ENCODE results near the gene TSPAN31. TPM values are rescaled to one million over a fixed set of nuclear protein-coding genes. Genes with fewer than 3 reads are reported as not detected.

Gene TSPAN31
- total RNA-seq, 1 donor from 2014 or later, result 50.1 TPM

DNA sequence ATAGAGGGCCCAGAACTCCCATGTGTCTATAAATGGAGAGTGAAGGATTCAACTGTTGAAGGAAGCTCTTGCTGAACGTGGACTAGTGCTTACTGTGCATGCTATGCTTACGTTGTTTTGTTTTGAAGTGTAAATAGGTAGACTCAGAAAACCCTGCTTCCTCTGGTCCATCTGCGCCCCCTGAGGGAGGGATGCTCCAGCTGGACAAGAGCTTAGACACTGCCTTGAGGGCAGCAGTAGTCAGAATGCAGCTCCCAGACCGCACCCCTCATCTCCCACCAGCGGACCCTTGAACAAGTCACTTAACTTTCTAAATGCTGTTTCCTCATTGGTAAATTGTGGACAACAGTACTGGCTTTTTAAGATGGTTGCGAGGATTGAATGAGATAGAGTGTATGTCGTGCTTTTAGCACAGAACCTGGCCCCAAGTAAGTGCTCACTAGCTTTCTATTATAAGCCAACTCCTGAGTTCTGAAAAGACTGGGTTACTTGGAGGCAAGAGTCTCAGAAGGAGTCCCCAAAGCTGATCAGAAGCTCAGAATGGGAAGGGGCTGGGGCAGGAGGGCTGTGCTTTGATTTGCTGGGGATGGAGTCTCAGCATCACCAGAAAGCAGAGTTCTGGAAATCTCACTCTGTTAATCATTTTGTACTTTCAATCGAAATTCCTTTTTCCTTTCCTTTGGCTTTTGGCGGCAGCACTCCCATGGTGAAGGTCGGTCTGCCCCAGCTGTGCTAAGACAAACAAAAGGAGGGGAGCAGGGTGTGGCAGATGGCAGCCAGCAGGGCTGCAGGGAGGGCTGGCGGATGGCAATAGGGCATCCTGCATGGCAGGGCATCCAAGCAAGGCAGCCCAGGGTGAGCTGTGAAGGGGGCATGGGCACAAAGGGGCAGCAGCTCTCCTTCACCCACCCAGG lies 21.9 kb upstream of the TSPAN31 start:
- DNase-seq (ENCODE audit: low spot score), result no peak

DNA sequence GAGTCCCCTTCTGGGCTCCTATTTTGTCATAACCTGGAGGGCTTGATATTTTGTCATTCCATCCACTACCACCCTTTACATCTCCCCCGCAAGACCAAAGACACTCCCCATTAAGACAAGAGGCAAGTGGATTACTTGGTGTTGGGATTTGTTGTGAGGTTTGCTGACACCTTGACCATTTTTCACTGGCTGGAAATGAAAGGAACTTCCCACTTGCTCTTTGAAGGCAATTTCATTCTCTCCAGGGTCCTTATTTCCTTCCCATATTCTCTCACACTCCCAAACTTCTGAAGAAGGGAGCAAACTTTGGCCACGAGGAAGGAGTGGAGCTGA lies 21.2 kb upstream of the TSPAN31 start:
- no peak for DNase-seq (ENCODE audit: low spot score)

DNA sequence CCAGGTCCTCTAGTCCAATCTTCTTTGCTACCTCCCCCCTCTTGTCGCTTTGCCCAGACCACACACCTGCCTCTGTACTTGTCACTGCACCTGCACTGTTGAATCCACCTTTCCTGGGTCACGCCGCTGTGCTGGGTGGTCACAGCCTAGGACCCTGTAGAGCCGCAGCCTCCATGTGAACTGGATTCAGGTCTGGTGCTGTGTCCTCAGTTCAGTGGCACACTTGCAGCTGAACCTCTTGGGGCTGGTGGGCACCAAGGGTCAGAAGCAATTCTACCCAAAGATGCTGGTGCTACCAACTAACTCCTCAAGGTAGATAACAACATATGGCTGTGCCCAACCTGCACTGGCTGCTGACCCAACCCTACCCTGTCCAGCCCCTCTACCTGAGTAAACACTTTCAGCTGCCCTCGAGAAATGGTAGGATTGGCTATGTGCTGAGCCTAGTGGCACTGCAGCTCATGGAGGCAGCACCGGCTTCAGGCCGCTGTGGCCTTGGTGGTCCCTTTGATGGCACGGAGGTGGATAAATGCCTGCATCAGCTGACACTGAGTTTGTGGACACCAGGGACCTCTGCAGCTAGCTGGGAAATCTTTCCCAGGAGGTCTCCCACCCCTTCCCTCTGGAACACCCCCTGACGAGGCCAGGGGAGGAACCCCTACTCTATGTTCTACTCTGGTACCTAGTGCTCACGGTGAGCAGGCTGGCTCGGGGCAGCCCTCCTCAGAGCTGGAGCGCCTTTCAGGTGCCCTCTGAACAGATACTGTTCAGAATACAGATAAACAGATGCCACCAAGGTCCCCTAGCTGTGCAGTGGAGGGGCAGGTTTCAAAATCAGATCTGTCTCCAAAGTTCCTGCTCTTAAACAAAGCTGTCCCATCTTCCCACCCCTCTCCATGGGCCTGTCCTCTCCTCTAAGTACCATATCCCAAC lies 20.6 kb upstream of the TSPAN31 start:
- DNase-seq (ENCODE audit: low spot score), result no peak

DNA sequence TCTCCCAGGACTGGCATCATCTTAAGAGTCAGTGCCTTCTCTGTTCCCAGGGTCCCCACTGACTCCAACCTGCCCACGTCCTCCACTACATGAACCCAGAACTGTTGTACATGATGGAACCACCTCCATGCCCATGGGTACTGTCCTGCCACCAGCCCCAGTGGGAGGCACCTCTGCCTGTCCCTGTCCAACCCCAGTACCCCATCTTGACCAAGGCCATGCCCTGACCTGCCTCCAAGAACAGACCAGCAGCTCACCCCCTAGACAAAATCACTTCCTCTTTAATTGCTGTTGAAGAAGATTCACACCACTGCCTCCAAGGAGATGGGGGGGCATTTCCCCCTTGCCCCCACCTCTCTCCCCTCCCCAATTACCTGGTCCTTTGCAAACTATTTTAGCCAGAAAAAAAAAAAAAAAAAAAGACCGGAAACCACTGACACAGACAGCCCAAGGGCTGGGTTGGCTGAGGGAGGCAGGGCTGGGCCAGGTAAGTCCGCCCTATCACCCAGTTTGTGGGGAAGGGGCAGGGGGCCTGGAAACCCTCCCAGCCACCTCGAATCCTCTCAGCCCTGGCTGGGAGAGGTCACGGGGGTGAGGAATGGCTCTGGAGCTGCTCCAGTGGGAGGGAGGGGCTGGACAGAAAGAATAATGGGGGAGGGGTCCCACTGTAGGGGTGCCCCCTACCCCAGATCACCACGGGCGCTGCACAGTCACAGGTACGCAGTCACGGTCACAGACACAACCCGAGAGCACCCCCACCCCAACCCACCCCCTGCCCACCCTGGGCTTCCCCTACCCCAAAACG lies 19.7 kb upstream of the TSPAN31 start:
- DNase-seq (ENCODE audit: low spot score), result no peak

DNA sequence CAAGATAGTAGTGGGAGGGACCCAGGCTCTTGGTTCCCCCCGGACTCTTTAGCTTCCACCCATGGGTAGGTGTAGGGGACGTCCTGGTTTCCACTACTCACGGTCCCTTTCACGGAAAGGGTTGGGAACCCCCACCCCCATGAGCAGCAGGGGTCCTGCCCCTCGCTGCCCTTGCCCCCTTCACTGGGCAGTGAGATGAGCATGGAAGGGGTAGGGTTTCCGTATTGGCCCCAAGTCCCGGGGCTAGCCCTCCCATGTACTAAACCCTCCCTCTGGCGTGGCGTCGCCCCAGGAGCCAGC lies 19.0 kb upstream of the TSPAN31 start:
- DNase-seq (ENCODE audit: low spot score), result no peak

DNA sequence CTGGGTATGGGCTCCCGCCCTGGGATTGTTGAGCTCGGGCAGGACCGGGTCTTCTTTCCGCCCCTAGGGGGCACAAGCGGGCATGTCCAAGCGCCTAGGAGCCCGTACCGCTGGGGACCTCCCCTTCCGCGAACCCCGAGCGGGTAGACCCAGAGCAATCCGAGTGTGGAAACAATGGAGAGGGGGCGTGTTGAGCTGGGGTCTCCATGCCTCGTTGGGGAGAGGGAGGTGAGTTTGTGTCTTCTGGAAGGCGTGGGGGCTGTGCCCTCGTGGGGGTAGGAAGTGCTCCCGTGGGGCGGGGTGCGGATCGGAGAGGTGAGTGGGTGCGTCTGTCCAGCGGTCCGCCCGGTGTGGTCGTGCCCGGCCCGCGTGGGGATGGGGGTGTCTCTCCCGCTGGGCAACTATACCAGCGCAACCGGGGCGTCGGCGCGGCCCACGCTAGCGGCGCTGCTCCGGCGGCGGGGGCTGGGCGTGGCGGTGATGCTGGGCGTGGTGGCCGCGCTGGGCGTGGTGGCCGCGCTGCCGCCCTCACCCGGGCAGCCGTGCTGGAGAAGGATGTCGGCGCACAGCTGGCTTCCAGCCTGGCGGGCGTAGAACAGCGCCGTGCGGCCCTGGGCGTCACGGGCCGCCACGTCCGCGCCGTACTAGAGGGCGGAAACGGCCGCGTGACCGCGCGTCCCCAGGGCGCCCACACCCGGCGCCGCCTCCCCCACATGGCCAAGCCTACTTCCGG lies 18.5 kb upstream of the TSPAN31 start:
- peak; percentile 84 for DNase-seq (ENCODE audit: low spot score)

DNA sequence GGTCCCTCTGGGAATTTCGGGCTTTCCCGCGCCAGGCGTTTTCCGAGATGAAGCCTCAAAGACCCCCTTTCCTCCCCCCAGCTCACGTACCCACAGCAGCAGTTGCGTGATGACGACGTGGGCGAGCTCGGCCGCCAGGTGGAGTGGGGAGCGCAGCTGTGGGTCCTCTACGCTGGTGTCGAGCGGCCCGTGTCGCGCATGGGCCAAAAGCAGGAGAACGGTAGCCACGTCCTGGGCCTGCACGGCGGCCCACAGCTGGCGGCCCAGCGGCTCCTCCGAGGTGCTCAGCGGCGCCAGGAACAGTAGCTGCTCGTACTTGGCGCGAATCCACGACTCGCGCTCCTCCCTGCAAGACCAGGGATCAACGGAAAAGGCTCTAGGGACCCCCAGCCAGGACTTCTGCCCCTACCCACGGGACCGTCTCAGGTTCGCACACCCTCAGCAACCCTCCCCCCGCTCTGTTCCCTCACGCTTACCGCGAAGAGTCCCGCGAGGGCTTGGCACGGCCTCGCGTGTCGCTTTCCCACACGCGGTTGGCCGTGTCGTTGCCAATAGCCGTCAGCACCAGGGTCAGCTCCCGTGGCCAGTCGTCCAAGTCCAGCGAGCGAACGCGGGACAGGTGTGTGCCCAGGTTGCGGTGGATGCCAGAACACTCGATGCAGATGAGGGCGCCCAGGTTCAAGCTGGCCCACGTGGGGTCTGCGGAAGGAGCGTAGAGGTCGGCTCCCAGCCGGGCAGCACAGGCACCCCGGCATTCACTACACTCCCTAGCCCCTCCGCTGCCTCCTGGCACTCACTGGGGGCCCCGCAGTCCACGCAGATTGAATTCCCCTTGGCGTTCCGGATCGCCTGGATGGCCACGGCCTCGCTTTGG lies 17.7 kb upstream of the TSPAN31 start:
- no peak for DNase-seq (ENCODE audit: low spot score)

DNA sequence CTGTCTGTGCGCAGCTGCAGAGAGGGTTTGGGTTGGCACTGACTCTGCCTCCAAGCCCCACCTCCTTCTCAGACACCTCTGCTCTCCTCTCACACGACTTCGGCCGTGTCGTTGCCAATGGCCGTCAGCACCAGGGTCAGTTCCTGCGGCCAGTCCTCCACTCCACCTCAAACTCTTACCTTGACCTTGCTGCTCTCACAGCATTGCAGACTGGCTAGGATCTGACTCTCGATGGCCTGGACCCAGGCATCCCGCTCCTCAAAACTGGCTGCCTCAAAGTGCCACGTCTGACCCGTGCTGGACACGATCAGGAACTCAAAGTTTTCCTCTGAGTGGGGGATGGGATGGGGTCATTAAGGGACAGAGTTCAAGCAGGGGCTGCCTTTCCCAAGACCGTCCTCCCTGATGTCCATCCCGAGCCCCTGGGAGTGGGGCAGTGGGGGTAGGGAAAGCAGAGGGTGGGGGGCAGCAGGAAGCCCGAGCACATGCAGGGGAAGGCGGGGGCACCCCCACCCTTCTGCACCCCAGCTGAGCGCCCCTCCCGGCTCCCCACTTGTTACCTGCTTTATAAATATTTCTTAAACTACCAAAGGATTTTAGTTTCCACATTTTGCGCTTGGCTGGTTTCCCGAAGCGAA lies 17.0 kb upstream of the TSPAN31 start:
- no peak for DNase-seq (ENCODE audit: low spot score)

DNA sequence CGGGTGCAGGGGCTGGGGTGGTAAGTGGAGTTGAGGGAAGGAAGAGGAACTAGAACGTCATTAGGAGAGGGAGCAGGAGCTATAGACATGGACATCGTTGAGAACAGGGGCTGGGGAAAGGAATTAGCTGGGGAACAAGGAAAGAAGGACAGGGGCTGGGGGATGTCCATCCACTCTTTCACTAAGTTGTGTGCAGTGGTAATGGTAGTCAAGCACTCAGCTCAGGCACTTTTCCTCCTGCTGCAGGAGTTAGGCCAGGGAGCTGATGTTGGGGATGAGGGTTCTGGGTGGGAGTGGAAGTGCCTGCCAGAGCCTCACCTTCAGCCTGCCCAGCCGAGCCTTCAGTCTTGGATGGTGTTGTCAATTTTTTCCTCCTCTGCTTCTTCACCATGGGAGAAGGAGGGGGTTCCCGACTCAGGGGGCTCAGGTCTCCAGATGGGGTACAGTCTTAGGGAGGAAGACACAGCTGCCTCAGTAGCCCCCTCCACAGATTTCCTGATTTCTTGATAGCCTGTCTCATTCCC lies 15.5 kb upstream of the TSPAN31 start:
- no peak for DNase-seq (ENCODE audit: low spot score)

DNA sequence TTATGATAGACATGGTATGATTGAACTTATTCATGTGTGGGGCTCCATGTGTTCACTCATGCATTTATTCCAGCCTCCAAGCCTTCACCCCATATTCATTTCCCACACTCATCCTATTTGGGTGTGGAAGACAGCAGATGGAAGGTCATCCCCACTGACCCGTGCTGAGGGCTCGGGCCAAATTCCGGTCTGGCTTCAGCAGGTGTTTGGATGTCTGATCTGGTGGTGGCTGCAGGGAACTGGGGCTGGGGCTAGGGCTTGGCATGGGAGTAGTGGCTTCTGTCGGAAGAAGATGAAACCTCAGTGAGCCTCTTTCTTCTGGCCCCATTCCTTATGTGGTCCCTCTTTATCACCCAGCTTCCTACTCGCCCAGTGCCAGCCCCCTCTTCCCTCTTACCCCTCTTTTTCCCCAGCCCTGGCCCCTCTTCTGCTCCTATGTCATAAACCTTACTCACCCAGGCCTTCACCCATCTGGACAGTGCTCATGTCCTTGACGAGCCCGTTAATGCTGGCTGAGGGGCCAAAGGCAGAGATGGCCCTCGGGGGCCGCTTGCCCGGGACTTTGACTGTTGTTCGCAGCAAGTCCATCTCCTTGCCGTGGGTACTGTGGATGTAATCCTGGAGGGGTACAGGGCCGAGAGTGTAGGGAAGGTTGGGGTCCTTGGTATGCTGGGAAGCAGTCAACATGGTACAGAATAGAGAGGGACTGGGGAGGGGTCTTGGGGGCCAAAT lies 14.3 kb upstream of the TSPAN31 start:
- peak; percentile 0 for DNase-seq (ENCODE audit: low spot score)

DNA sequence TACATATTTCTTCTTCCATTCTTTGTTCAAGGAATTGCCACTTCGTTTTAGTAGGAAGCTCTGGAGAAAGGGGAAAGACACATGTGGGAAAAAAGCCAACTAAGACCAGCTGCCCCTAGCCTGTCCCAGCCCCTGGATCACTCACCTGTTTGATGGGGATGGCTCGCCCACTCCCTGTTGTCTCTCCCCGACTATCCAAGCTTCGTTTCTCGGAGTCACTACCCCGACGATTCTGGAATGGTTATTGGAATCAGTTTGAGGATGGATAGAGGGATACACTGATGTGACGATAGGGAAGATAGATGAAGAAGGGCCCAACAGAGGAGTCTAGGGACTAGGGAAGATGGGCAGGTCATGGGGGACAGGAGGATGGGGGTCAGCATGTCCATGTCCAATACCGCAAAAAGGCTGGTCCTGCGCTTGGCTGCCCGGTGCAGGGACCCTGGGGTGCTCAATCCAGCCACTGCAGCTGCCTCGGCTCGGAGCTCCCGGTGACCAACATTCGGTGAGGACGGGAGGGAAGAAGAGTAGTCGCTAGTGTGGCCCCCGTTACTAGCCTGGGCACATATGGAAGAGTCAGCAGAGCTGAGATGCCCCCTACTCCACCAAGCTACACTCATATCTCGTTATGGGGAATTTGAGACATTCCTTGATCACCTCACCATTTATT lies 13.3 kb upstream of the TSPAN31 start:
- DNase-seq (ENCODE audit: low spot score), result no peak

DNA sequence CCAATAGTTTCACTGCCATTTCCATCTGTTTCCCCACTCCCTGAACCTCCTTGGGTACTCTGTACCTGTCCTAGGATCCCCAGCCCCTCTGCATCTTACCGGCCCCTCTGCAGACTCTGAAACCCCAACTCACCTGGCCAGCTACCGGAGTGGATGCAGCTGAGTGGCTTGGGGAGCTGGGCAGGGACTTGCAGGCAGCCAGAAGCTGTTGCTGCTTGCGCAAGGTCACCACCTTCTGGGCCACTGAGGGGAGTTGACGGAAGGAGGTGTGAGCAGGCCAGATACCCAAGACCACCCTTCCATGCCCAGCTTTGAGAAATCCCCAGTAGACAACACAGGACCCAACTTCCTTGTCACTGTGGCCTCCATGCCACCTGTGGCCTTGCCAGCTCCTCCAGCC lies 12.6 kb upstream of the TSPAN31 start:
- DNase-seq (ENCODE audit: low spot score), result no peak

DNA sequence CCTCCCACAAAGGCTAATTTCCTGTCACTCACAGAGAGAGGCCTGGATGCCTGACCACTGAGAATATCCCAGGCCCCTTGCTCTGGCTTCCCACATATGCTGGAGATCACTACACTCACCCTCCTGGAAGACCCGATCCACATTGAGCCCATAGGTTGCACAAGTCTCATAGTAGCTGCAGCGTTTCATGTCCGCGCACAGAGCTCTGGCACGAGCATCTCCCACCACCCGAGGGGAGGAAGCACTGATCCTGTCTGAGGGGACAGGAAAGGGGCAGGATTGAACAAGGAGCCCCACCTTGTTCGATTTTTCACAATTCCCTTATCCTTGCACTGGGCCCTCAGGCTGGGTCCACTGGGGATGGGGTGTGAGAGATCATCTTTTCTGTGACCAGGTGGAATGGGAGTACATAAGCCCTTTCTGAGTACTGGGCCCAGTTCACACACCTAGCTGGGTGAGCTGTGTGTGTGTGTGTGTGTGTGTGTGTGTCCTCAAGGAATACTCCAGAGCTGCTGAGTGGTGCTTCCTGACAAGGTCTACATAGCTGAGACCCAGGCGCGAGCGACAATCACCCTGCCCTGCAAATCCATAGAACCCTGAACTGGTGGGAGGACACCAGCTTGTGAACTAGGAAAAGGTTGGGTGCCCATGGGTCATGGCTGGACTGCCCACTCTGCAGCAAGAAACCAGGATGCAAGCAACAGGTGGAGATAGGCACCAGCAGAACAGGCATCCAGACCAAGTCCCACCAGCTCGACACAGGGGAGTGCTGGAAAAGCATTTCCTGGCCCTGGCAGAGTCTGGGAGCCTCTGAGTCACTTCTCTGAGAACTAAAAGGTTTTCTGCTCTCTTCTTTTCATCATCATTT lies 11.9 kb upstream of the TSPAN31 start:
- DNase-seq (ENCODE audit: low spot score), result no peak

DNA sequence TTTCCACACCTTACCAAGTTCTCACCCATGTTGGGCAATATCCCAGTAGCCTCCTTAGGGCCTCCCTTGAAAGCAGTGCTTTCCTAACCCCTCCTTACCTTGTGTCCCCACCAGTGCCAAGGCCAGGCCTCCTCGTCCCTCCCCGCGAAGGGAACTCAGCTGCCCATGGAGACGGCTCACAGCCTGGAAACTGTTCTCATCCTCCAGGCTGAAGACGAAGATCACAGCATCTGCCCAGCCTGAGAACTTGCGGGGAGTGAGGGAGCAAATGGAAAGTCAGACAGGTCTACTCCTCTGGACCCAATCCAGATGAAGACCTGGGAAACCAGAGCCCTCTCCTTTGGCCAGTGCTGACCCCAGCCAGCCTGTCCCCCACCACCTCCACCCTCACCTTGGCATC lies 10.9 kb upstream of the TSPAN31 start:
- no peak for DNase-seq (ENCODE audit: low spot score)

DNA sequence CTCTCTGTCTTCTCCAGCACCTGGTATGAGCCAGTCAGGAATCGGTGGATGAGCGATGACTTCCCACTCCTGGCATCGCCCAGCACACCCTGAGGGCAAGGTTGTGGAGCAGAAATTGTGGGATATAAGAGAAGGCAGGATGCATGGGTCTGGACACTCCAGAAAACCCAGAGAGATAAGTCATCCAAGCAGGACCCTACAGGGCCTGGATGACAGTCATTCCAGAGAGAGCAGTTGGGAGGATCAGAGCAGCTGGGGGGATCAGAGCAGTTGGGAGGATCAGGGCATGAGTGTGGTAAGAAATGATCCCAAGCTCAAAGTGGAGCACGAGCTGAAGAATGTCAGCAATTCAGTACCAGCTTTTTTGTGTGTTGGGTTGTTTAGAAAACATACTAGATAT lies 10.2 kb upstream of the TSPAN31 start:
- no peak for DNase-seq (ENCODE audit: low spot score)

DNA sequence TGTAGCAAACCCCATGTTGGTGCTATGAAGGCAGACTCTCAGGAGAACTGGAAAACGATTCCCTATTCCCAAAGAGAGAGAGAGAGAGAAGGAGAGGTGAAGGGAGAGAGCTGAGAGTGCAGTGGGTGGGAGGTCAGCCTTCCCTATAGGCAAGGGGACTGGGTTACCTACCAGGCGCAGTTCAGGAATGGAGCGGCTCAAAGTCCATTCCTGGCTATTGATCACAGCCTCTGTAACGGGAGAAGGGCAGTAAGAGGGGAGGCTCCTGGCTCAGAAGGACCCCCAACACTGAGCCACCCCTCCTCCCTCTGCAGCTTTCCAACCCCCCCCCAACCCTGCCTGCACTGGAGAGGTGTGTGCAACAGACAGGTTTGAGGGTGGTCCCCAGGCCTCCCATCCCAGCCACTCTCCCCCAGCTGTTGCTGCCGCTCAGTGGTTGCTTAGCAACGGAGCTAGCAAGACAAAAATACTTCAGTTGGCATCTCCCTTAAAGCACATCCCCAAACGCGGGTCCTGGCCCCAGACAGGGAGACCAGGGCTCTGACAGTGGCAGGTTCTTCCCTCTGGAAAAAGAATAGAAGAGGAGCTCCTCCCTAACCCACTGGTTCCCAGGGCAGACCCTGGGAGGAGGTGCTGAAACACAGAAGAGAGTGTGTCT lies 9.5 kb upstream of the TSPAN31 start:
- DNase-seq (ENCODE audit: low spot score), result no peak

Measured in umbilical cord (tissue), 2 donors.